DLD1 (cell line): ENCODE measurements around the gene JAKMIP2.
"Not testable (repeated sequence)": the region's sequence is repeated elsewhere in the genome, so short reads cannot be mapped to it uniquely, and the experiment has no call there.

Source experiments
- in situ Hi-C: cut with HindIII; loops from 2 replicates; pipeline ENCODE4 v1.10.0; 2017; ENCODE audit warnings: low sequenced_read_pairs

The JAKMIP2 gene

GRCh38 chr5:147666419-147666818, 116.1 kb downstream of the JAKMIP2 start:
- in situ Hi-C loops: no loop called here

GRCh38 chr5:147661541-147661940, 121.0 kb downstream of the JAKMIP2 start:
- in situ Hi-C loops: no loop called here

DNA sequence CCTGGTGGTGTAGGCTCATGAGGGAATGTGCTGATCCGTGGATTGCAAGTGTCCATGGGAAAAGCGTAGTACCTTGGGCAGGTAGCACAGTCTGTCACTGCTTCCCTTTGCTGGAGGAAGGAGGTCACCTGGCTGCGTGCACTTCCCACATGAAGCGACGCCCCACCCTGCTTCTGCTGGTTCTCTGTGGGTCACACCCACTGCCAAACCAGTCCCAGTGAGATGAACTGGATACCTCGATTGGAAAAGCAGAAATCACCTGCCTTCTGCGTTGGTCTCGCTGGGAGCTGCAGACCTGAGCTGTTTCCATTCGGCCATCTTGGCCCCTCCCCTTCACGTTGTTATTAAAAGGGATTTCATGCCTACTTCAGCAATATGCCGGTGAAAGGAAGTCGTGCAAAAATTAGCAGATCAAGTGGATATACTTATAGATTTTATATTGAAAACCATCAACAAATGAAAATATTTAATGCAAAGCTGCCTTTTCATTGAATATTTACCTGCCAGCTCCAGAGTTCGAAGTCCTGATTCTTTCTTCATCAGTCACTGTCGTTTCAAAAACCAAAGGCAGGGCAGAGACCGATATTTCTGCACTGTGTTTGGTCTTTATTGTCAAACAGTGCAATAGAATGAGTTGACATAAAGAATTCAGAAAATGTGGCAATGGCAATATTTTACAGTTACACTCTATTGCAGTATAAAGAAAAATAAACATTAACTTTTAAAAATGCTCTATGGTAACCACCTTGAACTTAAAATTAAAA, 123.2 kb downstream of the JAKMIP2 start:
- in situ Hi-C loops: no loop called here

DNA sequence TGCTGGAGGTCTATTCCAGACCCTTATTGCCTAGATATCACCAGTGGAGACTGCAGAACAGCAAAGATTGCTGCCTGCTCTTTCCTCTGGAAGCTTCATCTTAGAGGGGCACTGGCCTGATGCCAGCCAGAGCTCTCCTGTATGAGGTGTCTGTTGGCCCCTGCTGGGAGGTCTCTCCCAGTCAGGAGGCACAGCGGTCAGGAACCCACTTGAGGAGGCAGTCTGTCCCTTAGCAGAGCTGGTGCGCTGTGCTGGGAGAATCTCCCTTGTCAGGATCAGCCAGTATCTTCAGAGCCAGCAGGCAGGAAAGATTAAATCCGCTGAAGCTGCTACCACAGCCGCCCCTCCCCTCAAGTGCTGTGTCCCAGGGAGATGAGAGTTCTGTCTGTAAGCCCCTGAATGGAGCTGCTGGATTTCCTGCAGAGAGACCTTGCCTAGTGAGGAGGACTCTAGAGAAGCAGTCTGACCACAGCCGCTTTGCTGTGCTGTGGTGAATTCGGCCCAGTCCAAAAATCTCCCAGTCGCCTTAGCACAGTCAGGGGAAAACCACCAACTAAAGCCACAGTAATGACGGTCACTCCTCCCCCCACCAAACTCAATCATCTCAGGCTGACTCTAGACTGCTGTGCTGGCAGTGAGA, 124.1 kb downstream of the JAKMIP2 start:
- in situ Hi-C loops: no loop called here

GRCh38 chr5:147648597-147648996, 133.9 kb downstream of the JAKMIP2 start:
- in situ Hi-C loops: no loop called here

DNA sequence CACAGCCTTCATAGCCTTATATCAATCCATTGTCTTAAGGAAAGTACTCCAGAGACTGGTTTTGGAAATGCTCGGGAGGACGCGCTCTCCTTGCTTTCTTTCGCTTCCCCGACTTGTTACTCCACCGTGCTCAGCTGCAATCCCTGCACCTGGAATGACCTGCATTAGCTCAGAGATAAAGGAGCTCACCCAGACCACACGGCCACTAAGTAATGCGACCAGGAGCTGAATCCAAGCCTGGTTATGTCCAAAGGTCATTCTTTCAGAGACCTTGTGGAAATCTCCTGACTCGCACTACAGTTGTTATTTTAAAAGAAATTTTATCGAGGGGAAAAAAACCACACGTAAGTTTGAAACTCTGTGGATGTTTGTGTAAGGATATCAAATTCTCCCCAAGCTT, 137.3 kb downstream of the JAKMIP2 start:
- in situ Hi-C loops: no loop called here

- in situ Hi-C loops: no loop called here
These were observed 138.1 kb downstream of the JAKMIP2 start for GRCh38 chr5:147644460-147644859.

- in situ Hi-C loops: no loop called here
These were observed 139.4 kb downstream of the JAKMIP2 start for GRCh38 chr5:147643142-147643541.

GRCh38 chr5:147642666-147643065, 139.9 kb downstream of the JAKMIP2 start:
- in situ Hi-C loops: no loop called here

GRCh38 chr5:147639321-147639720, 143.2 kb downstream of the JAKMIP2 start:
- in situ Hi-C loops: no loop called here

- in situ Hi-C loops: no loop called here
These were observed 145.9 kb downstream of the JAKMIP2 start for GRCh38 chr5:147636729-147636984.

DNA sequence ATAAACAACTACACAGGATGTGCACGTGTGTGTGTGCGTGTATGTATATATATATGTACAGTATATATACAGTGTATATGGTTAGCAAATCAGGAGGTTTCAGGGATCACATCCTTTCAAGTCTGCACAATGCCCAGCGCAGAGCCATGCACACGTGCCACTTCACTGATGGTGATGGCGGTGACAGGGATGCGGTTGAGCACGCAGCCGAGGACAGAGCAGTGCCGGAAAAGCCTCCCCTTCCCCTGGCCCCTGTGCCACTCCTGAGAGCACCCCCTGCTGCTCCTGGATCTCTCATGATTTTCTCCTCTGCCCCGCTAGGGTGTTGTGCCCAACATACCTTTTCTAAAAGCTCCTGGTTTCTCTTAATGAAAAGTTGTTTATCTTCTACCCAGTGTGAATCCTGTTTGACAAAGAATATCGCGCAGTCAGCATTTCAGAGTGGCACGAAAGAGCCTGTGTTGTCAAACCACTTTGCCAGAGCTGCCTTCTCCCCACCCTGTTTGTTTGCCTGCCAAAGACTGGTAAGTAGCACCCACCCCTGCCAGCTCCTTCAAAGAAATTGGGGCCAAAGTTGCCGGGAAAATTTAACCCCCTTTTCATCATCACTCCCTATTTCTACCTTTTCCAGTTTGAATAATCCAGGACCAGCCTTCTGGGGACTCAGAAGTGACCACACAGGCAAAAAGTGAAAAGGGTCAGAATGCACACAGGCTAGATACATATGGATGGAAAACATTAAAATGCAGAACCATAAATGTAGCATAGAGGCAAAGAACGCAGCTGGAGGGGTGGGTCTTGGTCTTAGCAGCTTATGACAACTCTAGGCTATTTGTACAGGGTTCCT, 146.4 kb downstream of the JAKMIP2 start:
- in situ Hi-C loops: no loop called here

GRCh38 chr5:147635439-147635838, 147.1 kb downstream of the JAKMIP2 start:
- in situ Hi-C loops: not testable (repeated sequence)

GRCh38 chr5:147633173-147633572, 149.4 kb downstream of the JAKMIP2 start:
- in situ Hi-C loops: no loop called here

DNA sequence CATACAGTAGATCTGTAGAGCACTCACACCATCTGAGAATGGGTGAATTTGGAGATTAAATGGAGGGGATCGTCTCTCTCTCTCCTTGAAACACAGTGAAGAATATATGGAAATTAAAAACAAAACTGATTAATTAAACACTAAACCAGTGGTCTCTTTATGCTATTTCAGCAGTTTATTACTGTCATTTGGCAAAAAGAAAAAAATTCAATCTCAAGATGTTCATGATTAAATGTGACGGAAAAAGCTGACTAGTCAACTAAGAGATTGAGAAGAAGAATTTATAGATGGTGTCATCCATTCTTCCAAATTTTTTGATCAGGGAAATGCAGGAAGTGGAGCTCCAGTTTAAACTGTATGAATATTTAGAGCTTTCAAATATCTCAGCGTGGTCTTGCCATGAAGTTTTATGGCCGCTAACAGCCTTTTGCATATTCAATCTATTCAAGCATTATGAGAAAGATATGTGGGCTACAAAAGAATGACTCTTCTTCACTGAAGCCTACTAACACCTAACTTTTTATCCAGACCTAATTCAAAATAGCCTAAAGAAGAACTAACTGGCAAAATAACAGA, 151.0 kb downstream of the JAKMIP2 start:
- in situ Hi-C loops: no loop called here

DNA sequence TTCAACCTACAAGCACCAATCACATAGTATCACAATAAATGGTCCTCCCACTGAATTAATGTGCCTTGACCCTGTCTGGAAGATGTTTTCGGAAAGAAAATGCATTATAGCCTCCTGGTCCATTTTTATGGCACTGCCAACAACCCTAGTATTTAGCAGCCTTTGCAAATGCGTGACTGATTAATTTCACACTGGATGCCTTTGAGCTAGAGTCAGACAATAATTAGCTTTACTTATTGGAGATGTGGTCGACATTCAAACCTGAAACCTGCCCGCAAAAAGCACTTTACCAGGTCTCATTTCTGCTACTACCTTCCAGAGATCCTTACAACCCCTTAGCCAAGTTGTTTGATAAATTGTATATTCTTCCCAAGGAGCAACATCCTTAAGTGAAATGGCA, 153.3 kb downstream of the JAKMIP2 start:
- in situ Hi-C loops: no loop called here

- in situ Hi-C loops: no loop called here
These were observed 154.3 kb downstream of the JAKMIP2 start for GRCh38 chr5:147628058-147628895.

GRCh38 chr5:147626464-147626863, 156.1 kb downstream of the JAKMIP2 start:
- in situ Hi-C loops: no loop called here

- in situ Hi-C loops: no loop called here
These were observed 161.5 kb downstream of the JAKMIP2 start for GRCh38 chr5:147621016-147621415.

DNA sequence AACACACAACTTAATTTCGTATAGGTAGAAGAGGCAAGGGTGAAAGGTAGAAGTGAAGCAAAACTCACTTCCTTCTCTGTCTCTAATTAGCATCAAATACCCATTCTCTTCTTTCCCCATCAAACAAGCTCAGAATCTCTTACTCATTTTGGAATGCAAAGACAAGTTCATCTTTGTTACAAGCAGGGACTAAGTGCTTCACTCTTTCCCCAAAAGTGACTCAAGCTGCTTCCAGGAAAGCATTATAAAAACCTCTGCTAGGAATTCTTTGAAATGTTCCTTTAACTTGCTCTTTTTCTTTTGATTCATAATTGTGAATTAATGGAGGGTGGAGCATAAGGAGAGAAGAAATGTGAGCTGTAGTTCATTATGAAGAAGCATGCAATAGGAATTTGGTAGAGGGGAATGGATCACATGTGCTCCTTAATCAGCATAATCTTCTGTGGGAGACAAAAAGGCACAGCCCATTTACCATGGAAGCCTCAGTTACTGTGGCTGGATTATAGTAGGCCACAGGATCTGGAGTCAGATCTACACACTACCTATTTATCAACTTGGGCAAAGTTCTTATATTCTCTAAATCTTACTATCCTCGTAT, 163.1 kb downstream of the JAKMIP2 start:
- in situ Hi-C loops: no loop called here
